ENCODE results near the gene KYNU. TPM values are rescaled to one million over a fixed set of nuclear protein-coding genes. Genes with fewer than 3 reads are reported as not detected.
"Not testable (repeated sequence)": the region's sequence is repeated elsewhere in the genome, so short reads cannot be mapped to it uniquely, and the experiment has no call there.

KYNU gene
- total RNA-seq, 1 experiment from 2014 or later, result 55.7 TPM

DNA sequence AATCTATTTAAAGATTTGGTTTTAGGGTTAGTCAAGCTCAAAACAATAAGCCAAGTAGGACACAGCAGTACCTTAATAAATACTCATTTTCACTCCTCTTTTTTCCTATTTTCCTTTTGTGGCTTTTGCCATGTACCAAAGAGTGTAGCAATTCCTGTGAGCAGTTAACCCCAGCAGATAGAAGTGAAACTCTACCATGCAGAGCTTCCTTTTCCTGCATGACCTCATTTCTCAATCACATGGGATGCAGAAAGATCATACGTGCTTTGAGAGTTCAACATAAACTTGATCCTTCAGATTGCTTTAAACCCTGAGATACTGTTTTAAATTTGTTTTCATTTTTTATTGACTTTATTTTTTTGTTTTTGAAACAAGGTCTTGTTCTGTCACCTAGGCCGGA lies 152.7 kb downstream of the KYNU start:
- intact Hi-C loops (cut with micrococcal nuclease; ENCODE audit: unreplicated experiment), result no loop called here
- Histone ChIP-seq H4K20me1 (ENCODE audit: insufficient read depth) (no peaks in the 10 kb centered on the region), H3K4me3 (no peak overlapping the region), H3K4me1 (replicated peaks; ENCODE audit: insufficient read depth) (no peaks in the 10 kb centered on the region), H3K9me3 (ENCODE audit: insufficient read depth, low read depth) (no peaks in the 10 kb centered on the region), H3F3A (ENCODE audit: insufficient read depth, low read depth) (no peaks in the 10 kb centered on the region), H3K4me2 (no peak overlapping the region), H3K9me2 (ENCODE audit: insufficient read depth) (no peaks in the 10 kb centered on the region), H3K36me3 (ENCODE audit: low read depth) (no peaks in the 10 kb centered on the region), H3K79me2 (ENCODE audit: low read depth) (no peaks in the 10 kb centered on the region), H3K27ac (no peak overlapping the region), H2AFZ (no peak overlapping the region), H3K27me3 (ENCODE audit: insufficient read depth, low read depth) (no peaks in the 10 kb centered on the region)
- CTCF ChIA-PET, result no interaction called here
- no peak for DNase-seq
- POLR2A ChIA-PET (ENCODE audit: unreplicated experiment), result no interaction called here
- no peak for TF ChIP-seq EZH2 (IDR thresholded peaks at IDR 0.05; ENCODE audit: low read depth)
- TF ChIP-seq, protein P1, sequence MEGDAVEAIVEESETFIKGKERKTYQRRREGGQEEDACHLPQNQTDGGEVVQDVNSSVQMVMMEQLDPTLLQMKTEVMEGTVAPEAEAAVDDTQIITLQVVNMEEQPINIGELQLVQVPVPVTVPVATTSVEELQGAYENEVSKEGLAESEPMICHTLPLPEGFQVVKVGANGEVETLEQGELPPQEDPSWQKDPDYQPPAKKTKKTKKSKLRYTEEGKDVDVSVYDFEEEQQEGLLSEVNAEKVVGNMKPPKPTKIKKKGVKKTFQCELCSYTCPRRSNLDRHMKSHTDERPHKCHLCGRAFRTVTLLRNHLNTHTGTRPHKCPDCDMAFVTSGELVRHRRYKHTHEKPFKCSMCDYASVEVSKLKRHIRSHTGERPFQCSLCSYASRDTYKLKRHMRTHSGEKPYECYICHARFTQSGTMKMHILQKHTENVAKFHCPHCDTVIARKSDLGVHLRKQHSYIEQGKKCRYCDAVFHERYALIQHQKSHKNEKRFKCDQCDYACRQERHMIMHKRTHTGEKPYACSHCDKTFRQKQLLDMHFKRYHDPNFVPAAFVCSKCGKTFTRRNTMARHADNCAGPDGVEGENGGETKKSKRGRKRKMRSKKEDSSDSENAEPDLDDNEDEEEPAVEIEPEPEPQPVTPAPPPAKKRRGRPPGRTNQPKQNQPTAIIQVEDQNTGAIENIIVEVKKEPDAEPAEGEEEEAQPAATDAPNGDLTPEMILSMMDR (conservative IDR thresholded peaks at IDR 0.05), result no peak
- no TSS peak for BruUV-seq (replicated peaks)

DNA sequence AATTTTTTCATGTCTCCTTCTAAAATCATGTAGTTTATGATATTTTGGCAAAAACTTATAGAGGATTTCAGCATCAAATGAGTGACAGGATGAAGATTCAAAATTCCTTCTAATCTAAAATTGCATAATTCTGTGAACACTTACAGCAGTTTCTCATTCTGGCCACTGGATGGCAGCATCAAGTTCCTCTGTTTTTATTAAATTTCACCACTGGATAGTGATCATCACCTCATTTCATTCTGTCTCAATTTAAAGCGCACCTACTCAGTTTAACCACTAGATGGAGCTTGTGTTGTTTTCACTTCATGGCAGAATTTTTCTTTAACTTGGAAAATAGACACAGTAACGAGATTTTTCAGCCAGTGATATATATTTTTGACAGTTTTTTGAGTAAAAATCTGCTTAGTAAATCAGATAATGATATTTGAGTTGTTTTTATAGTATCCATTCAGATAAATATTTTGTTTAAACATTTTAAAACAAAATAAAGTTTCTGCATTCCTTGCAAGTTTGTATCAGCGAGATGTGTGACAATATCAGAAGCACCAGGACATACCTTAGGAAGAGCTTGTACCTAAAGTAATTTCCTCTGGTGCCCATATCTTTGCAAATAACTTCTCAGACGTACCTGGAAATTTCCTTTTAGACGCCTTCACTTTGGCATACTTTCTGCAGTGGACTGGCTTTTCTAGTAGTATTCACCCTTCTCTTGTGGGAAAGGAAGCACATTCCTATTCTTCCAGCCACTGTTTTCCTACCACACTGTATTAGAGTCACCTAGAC lies 157.0 kb downstream of the KYNU start:
- H3K27ac ChIP-seq, result no peak overlapping the region
- peak; percentile 50 to 70 for DNase-seq
- no peaks in the 10 kb centered on the region for H3K4me1 ChIP-seq (replicated peaks; ENCODE audit: insufficient read depth)
- H3K36me3 ChIP-seq (ENCODE audit: low read depth), result no peaks in the 10 kb centered on the region
- no peak overlapping the region for H2AFZ ChIP-seq
- H4K20me1 ChIP-seq (ENCODE audit: insufficient read depth), result no peaks in the 10 kb centered on the region
- H3K27me3 ChIP-seq (ENCODE audit: insufficient read depth, low read depth), result no peaks in the 10 kb centered on the region
- POLR2A ChIA-PET (ENCODE audit: unreplicated experiment), result no interaction called here
- H3F3A ChIP-seq (ENCODE audit: insufficient read depth, low read depth), result no peaks in the 10 kb centered on the region
- no TSS peak for BruUV-seq (replicated peaks)
- H3K4me3 ChIP-seq, result no peak overlapping the region
- intact Hi-C loops (cut with micrococcal nuclease; ENCODE audit: unreplicated experiment), result loop anchor here (1.0 kb wide), 2 partner anchors 188 to 225 kb away; no protein-coding TSS in a partner anchor
- H3K4me2 ChIP-seq, result no peak overlapping the region
- H3K9me3 ChIP-seq (ENCODE audit: insufficient read depth, low read depth), result no peaks in the 10 kb centered on the region
- no peaks in the 10 kb centered on the region for H3K9me2 ChIP-seq (ENCODE audit: insufficient read depth)
- TF ChIP-seq EZH2 (IDR thresholded peaks at IDR 0.05; ENCODE audit: low read depth), result no peak
- TF ChIP-seq, protein P1 (conservative IDR thresholded peaks at IDR 0.05), result peak; percentile 94
- no peaks in the 10 kb centered on the region for H3K79me2 ChIP-seq (ENCODE audit: low read depth)
- CTCF ChIA-PET, result interaction anchor here (0.5 to 1.0 kb wide), 4 partner anchors 155 to 224 kb away, joined by 3 to 7 read pairs (median 4); no protein-coding TSS in a partner anchor

DNA sequence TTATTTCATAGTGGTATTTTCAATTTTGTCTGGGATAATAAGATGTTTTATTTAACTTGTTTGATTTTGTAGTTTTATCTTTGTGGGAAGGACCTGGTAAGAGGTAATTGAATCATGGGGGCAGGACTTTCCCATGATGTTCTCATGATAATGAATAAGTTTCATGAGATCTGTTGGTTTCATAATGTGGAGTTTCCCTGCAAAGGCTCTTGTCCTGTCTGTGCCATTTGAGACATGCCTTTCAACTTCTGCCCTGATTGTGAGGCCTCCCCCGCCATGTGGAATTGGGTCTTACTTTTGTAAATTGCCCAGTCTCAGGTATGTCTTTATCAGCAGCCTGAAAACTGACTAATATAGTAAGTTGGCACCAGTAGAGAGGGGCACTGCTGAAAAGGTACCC lies 174.0 kb downstream of the KYNU start:
- no peak overlapping the region for H3K4me3 ChIP-seq
- CTCF ChIA-PET, result no interaction called here
- POLR2A ChIA-PET (ENCODE audit: unreplicated experiment), result no interaction called here
- BruUV-seq (replicated peaks), result no TSS peak
- no peaks in the 10 kb centered on the region for H3K27me3 ChIP-seq (ENCODE audit: insufficient read depth, low read depth)
- H3K27ac ChIP-seq, result no peak overlapping the region
- TF ChIP-seq, protein P1 (conservative IDR thresholded peaks at IDR 0.05), result no peak
- TF ChIP-seq EZH2 (IDR thresholded peaks at IDR 0.05; ENCODE audit: low read depth), result no peak
- no peaks in the 10 kb centered on the region for H4K20me1 ChIP-seq (ENCODE audit: insufficient read depth)
- no peaks in the 10 kb centered on the region for H3K9me3 ChIP-seq (ENCODE audit: insufficient read depth, low read depth)
- H3K79me2 ChIP-seq (ENCODE audit: low read depth), result no peaks in the 10 kb centered on the region
- intact Hi-C loops (cut with micrococcal nuclease; ENCODE audit: unreplicated experiment), result no loop called here
- no peak overlapping the region for H3K4me2 ChIP-seq
- no peaks in the 10 kb centered on the region; the same call in 1 of the 2 replicates for H3K9me2 ChIP-seq (ENCODE audit: insufficient read depth)
- H3K36me3 ChIP-seq (ENCODE audit: low read depth), result no peaks in the 10 kb centered on the region
- H3K4me1 ChIP-seq (replicated peaks; ENCODE audit: insufficient read depth), result no peaks in the 10 kb centered on the region
- H3F3A ChIP-seq (ENCODE audit: insufficient read depth, low read depth), result no peaks in the 10 kb centered on the region
- DNase-seq, result no peak
- no peak overlapping the region for H2AFZ ChIP-seq

DNA sequence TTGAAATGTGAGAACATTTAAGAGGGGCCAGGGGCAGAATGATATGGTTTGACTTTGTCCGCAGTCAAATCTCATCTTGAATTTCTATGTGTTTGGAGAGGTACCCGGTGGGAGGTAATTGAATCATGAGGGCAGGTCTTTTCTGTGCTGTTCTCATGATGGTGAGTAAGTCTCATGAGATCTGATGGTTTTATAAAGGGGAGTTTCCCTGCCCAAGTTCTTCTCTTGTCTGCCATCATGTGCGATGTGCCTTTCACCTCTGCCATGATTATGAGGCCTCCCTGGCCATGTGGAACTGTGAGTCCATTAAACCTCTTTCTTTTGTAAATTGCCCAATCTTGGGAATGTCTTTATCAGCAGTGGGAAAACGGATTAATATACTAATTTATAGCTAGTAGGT lies 176.0 kb downstream of the KYNU start:
- H3K9me2 ChIP-seq (ENCODE audit: insufficient read depth); POLR2A ChIA-PET (ENCODE audit: unreplicated experiment); H4K20me1 ChIP-seq (ENCODE audit: insufficient read depth); H3F3A ChIP-seq (ENCODE audit: insufficient read depth, low read depth); H2AFZ ChIP-seq; DNase-seq; H3K79me2 ChIP-seq (ENCODE audit: low read depth); H3K4me2 ChIP-seq; BruUV-seq (replicated peaks); H3K4me3 ChIP-seq; intact Hi-C loops (cut with micrococcal nuclease; ENCODE audit: unreplicated experiment); H3K36me3 ChIP-seq (ENCODE audit: low read depth); H3K27me3 ChIP-seq (ENCODE audit: insufficient read depth, low read depth); H3K27ac ChIP-seq; H3K4me1 ChIP-seq (replicated peaks; ENCODE audit: insufficient read depth); CTCF ChIA-PET; H3K9me3 ChIP-seq (ENCODE audit: insufficient read depth, low read depth): not testable (repeated sequence)

Measured in PC-9 (cell line).